ENCODE results near the gene RFESD. TPM values are rescaled to one million over a fixed set of nuclear protein-coding genes. Genes with fewer than 3 reads are reported as not detected.

Gene RFESD
- total and polyA plus RNA-seq, 2 of the 8 experiments (the other 6 are each of a cell fraction or from before 2014, with no cell fraction given), result 1.7 to 2.0 TPM

DNA sequence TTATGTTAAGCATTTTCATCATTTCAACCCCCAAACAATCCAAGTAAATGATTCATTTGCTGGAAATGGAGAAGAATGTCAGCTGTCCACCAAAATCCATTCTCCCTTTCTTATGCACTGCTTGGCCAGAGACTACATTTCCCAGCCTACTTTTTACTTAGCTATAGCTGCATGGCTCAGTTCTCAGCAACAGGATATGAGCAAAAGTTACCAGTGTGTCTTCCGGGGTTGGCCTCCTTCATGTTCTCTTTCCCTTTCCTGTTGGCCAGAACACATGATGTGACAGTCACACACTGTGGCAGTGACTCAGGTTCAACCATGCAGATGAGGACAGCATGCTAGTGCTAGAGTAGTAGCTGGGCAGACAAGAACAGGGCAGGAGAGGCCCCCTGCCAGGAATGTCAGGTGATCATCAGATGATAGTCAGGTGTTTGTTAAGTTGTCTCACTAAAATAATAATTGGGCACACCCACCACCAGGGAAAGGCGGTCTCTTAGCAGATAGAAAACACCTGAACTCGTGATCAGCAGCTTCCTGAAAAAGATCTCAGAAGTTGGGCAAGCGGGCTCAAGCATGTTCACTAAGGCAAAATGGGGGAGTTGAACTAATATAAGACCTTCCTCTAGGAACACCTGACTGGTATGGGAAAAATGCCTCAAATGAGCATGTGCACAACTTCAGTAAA is 14.4 kb upstream of the RFESD start:
- no peak overlapping the region for H3K14ac ChIP-seq (ENCODE audit: insufficient read length)
- H2BK15ac ChIP-seq (ENCODE audit: low read length), result no peak overlapping the region
- ChIA-PET POLR2A (ENCODE audit: partially characterized antibody) (interaction anchor here (1.2 kb wide), 1 partner anchor 77 kb away, joined by 4 read pairs; the partner anchor contains the start of genes ARSK and SKIC3), CTCF (ENCODE audit: partially characterized antibody) (interaction anchor here (0.9 to 1.7 kb wide), 6 partner anchors 9 to 149 kb away, joined by 3 to 7 read pairs (median 4); partner anchors contain the start of genes RFESD and RHOBTB3)
- no peak overlapping the region; the same call in 1 of the 2 replicates for H2AFZ ChIP-seq (ENCODE audit: low read length)
- no peak overlapping the region for H2BK12ac ChIP-seq (ENCODE audit: low read depth, low read length)
- H3K9me3 ChIP-seq (ENCODE audit: insufficient read depth in 2 of 2, low read depth in 1 of 2, low read length in 1 of 2), result peaks cover 13 to 20% of the 10 kb centered on the region in 2 experiments
- H3K36me3 ChIP-seq (ENCODE audit: control insufficient read depth in 2 of 4, insufficient read depth in 4 of 4, low read length in 3 of 4), result no peaks in the 10 kb centered on the region
- H3K27ac ChIP-seq (ENCODE audit: low read depth, low read length), result no peak overlapping the region
- H3K4ac ChIP-seq (replicated peaks; ENCODE audit: insufficient read length, low read depth, low read length), result no peak overlapping the region
- H3K4me2 ChIP-seq (ENCODE audit: insufficient read depth in 1 of 2, low read depth in 2 of 2, low read length in 2 of 2), result no peak overlapping the region
- no peaks in the 10 kb centered on the region for H4K20me1 ChIP-seq (replicated peaks in 1 of 2; ENCODE audit: control insufficient read depth in 1 of 2, insufficient read depth in 2 of 2, low read length in 2 of 2)
- DNase-seq (ENCODE audit: low read depth in 1 of 2, low spot score in 2 of 2) (no peak), FAIRE-seq (no peak)
- H3K79me2 ChIP-seq (ENCODE audit: control insufficient read depth in 1 of 2, insufficient read depth in 2 of 2, low read length in 2 of 2), result no peaks in the 10 kb centered on the region
- H4K5ac ChIP-seq (ENCODE audit: insufficient read length, low read depth, low read length), result no peak overlapping the region
- H3K23me2 ChIP-seq (ENCODE audit: low read depth, low read length), result no peaks in the 10 kb centered on the region
- H3K79me1 ChIP-seq (ENCODE audit: low read depth, low read length), result no peaks in the 10 kb centered on the region
- WGBS, 2 experiments (ENCODE audit: extremely low coverage in 1 of 2, insufficient coverage in 1 of 2, insufficient read length in 1 of 2, insufficient replicate concordance in 2 of 2, low coverage in 1 of 2, low lambda C conversion rate in 2 of 2, missing lambda C conversion rate in 1 of 2), result 89% methylated on average over 4 of the region's 4 CpGs; no CpG with 5 or more reads in 1 of the 2 experiments
- no peak overlapping the region for H4K8ac ChIP-seq (ENCODE audit: extremely low read depth, insufficient read depth, low read length)
- no peak overlapping the region for H2AK5ac ChIP-seq (ENCODE audit: low read depth, low read length)
- no peak overlapping the region for H3K4me3 ChIP-seq (ENCODE audit: extremely low read depth in 1 of 4, insufficient read depth in 2 of 4, low read depth in 3 of 4, low read length in 4 of 4)
- H3K18ac ChIP-seq (ENCODE audit: extremely low read depth, low read length), result no peak overlapping the region
- H3K23ac ChIP-seq (ENCODE audit: insufficient read length), result no peak overlapping the region
- no peaks in the 10 kb centered on the region for H3K27me3 ChIP-seq (replicated peaks in 1 of 4; ENCODE audit: control insufficient read depth in 3 of 4, extremely low read depth in 1 of 4, insufficient read depth in 3 of 4, low read length in 3 of 4)
- no peak overlapping the region for H4K91ac ChIP-seq (replicated peaks; ENCODE audit: insufficient read length, low read length)
- H3K9ac ChIP-seq (replicated peaks in 1 of 4; ENCODE audit: extremely low read depth in 1 of 4, low read depth in 3 of 4, low read length in 3 of 4), result no peak overlapping the region
- H2BK20ac ChIP-seq (ENCODE audit: low read length), result no peak overlapping the region
- TF ChIP-seq SP2 (IDR thresholded peaks at IDR 0.05; ENCODE audit: low read length) (no peak), PHF8 (conservative IDR thresholded peaks at IDR 0.05; ENCODE audit: low read depth, low read length) (no peak), SUZ12 (IDR thresholded peaks at IDR 0.05; ENCODE audit: low read length) (no peak)
- TF ChIP-seq, protein P1, sequence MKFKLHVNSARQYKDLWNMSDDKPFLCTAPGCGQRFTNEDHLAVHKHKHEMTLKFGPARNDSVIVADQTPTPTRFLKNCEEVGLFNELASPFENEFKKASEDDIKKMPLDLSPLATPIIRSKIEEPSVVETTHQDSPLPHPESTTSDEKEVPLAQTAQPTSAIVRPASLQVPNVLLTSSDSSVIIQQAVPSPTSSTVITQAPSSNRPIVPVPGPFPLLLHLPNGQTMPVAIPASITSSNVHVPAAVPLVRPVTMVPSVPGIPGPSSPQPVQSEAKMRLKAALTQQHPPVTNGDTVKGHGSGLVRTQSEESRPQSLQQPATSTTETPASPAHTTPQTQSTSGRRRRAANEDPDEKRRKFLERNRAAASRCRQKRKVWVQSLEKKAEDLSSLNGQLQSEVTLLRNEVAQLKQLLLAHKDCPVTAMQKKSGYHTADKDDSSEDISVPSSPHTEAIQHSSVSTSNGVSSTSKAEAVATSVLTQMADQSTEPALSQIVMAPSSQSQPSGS (IDR thresholded peaks at IDR 0.05; ENCODE audit: low read length), result no peak
- TF ChIP-seq, protein P2, sequence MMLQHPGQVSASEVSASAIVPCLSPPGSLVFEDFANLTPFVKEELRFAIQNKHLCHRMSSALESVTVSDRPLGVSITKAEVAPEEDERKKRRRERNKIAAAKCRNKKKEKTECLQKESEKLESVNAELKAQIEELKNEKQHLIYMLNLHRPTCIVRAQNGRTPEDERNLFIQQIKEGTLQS (IDR thresholded peaks at IDR 0.05; ENCODE audit: insufficient read depth, low read depth, low read length), result no peak
- no peak overlapping the region for H3K56ac ChIP-seq (replicated peaks; ENCODE audit: insufficient read length, low read depth, low read length)
- H2BK5ac ChIP-seq (ENCODE audit: low read depth, low read length), result no peak overlapping the region
- no peaks in the 10 kb centered on the region for H3K4me1 ChIP-seq (replicated peaks in 1 of 4; ENCODE audit: control insufficient read depth in 3 of 4, insufficient read depth in 4 of 4, low read length in 3 of 4)
- H2BK120ac ChIP-seq (replicated peaks; ENCODE audit: low read depth, low read length), result no peak overlapping the region

Data from H1 (cell line).